IMR-90 (cell line): ENCODE data around the gene MAP2. TPM values are rescaled to one million over a fixed set of nuclear protein-coding genes. Genes with fewer than 3 reads are reported as not detected.

Experiments used
- ATAC-seq: fragments of 200-7000 bp; cut with Tn5 transposase; 2 replicates; pipeline ENCODE4 v1.9.1; 2020; ENCODE audit warnings: low read depth, mild to moderate bottlenecking, moderate library complexity
- BruUV-seq: library from RNA; stranded (reverse); fragments of 400-500 nt; replicated peaks from 2 replicates; lab custom pipeline; 2021; lab: Mats Ljungman, UMichigan
- CTCF ChIA-PET: fragments of 300-600 bp; formaldehyde crosslinking; extraction: SDS; loops from one replicate; lab custom pipeline; 2021; ENCODE audit warnings: antibody characterized with exemption; lab: Yijun Ruan, JAX
- POLR2A ChIA-PET: fragments of 300-600 bp; sonication (Branson Sonifier 250); formaldehyde crosslinking; loops from one replicate; lab custom pipeline; 2022; ENCODE audit warnings: antibody characterized with exemption; ENCODE audit not compliant: unreplicated experiment; lab: Charles Lee
- DNase-seq: peaks from one replicate; pipeline ENCODE4 v3.0.0; 2013
- H2AFZ ChIP-seq: replicated peaks from 2 replicates; pipeline ENCODE3; 2013; ENCODE audit warnings: low read length, mild to moderate bottlenecking; ENCODE audit not compliant: poor library complexity
- H2AK5ac ChIP-seq: 2 replicates; pipeline ENCODE4 v1.6.1; 2013; ENCODE audit warnings: low read depth, low read length, inconsistent platforms
- H2AK9ac ChIP-seq: replicated peaks from 2 replicates; pipeline ENCODE3; 2013; ENCODE audit warnings: mild to moderate bottlenecking, low read depth, low read length, moderate library complexity; ENCODE audit not compliant: poor library complexity
- H2BK120ac ChIP-seq: 2 replicates; pipeline ENCODE4 v1.6.1; 2013; ENCODE audit warnings: low read depth, low read length, inconsistent platforms
- H2BK15ac ChIP-seq: 3 replicates; pipeline ENCODE4 v1.6.1; 2013; ENCODE audit warnings: low read depth, low read length, inconsistent platforms
- H2BK20ac ChIP-seq: 2 replicates; pipeline ENCODE4 v1.6.1; 2013; ENCODE audit warnings: low read depth, mild to moderate bottlenecking, inconsistent platforms, low read length, moderate library complexity
- H2BK5ac ChIP-seq: 2 replicates; pipeline ENCODE4 v1.6.1; 2013; ENCODE audit warnings: mild to moderate bottlenecking, low read depth, low read length, inconsistent platforms; ENCODE audit not compliant: poor library complexity, severe bottlenecking
- H3K14ac ChIP-seq: replicated peaks from 2 replicates; pipeline ENCODE4 v1.6.1; 2013; ENCODE audit warnings: low read depth, low read length, inconsistent platforms
- H3K18ac ChIP-seq: 2 replicates; pipeline ENCODE4 v1.6.1; 2013; ENCODE audit warnings: low read depth, low read length, control low read depth
- H3K23ac ChIP-seq: 2 replicates; pipeline ENCODE4 v1.6.1; 2013; ENCODE audit warnings: low read depth, low read length, inconsistent platforms
- H3K27ac ChIP-seq: 2 replicates; pipeline ENCODE4 v1.5.1; 2013; ENCODE audit warnings: mild to moderate bottlenecking, control low read depth, low read length; ENCODE audit not compliant: insufficient read depth
- H3K27me3 ChIP-seq: 2 replicates; pipeline ENCODE4 v1.6.1; 2013; ENCODE audit warnings: low read length; ENCODE audit not compliant: control insufficient read depth, insufficient read depth
- H3K36me3 ChIP-seq: 2 replicates; pipeline ENCODE4 v1.6.1; 2013; ENCODE audit warnings: low read length, mixed read lengths; ENCODE audit not compliant: control insufficient read depth, insufficient read depth
- H3K4ac ChIP-seq: 2 replicates; pipeline ENCODE4 v1.6.1; 2013; ENCODE audit warnings: low read depth, low read length, inconsistent platforms
- H3K4me1 ChIP-seq: 2 replicates; pipeline ENCODE4 v1.6.1; 2013; ENCODE audit warnings: low read length, mixed read lengths; ENCODE audit not compliant: control insufficient read depth, insufficient read depth
- H3K4me2 ChIP-seq: 2 replicates; pipeline ENCODE4 v1.6.1; 2013; ENCODE audit warnings: low read depth, mild to moderate bottlenecking, control low read depth, low read length, moderate library complexity
- H3K4me3 ChIP-seq: 2 replicates; pipeline ENCODE4 v1.5.1; 2013; ENCODE audit warnings: low read depth, mild to moderate bottlenecking, control low read depth, low read length, moderate library complexity; ENCODE audit not compliant: insufficient read depth
- H3K56ac ChIP-seq: 2 replicates; pipeline ENCODE4 v1.6.1; 2013; ENCODE audit warnings: low read length, inconsistent platforms; ENCODE audit not compliant: insufficient read depth; ENCODE audit errors: extremely low read depth
- H3K79me1 ChIP-seq, 2 experiments: 2 replicates each; pipeline ENCODE4 v1.6.1; 2013; ENCODE audit warnings: low read length in 2 of 2, inconsistent platforms in 1 of 2, low read depth in 1 of 2
- H3K9ac ChIP-seq: 2 replicates; pipeline ENCODE4 v1.6.1; 2013; ENCODE audit warnings: low read depth, low read length, control low read depth
- H3K9me1 ChIP-seq: 2 replicates; pipeline ENCODE4 v1.6.1; 2013; ENCODE audit warnings: low read length, inconsistent platforms; ENCODE audit not compliant: insufficient read depth
- H3K9me3 ChIP-seq: 2 replicates; pipeline ENCODE4 v1.6.1; 2013; ENCODE audit warnings: low read length; ENCODE audit not compliant: control insufficient read depth, insufficient read depth
- H4K20me1 ChIP-seq: 2 replicates; pipeline ENCODE4 v1.6.1; 2013; ENCODE audit warnings: low read length, inconsistent platforms; ENCODE audit not compliant: insufficient read depth
- H4K5ac ChIP-seq: 2 replicates; pipeline ENCODE4 v1.6.1; 2013; ENCODE audit warnings: mild to moderate bottlenecking, low read depth, low read length, control low read depth
- H4K8ac ChIP-seq, 2 experiments: 2 replicates each; pipeline ENCODE4 v1.6.1; 2013; ENCODE audit warnings: low read depth in 2 of 2, low read length in 2 of 2, control low read depth in 1 of 2, inconsistent platforms in 1 of 2
- H4K91ac ChIP-seq: 2 replicates; pipeline ENCODE4 v1.6.1; 2013; ENCODE audit warnings: low read depth, low read length, inconsistent platforms; ENCODE audit not compliant: insufficient read depth
- CHD1 ChIP-seq: IDR thresholded peaks from 2 replicates; pipeline ENCODE4 v1.6.1; 2012; ENCODE audit warnings: low read depth, low read length, improper control_type of control experiment
- FOS ChIP-seq: fragments of 150-350 bp; IDR thresholded peaks from 2 replicates; pipeline ENCODE4 v1.6.1; 2016; ENCODE audit warnings: low read depth, low read length
- MAFK ChIP-seq: IDR thresholded peaks from 2 replicates; pipeline ENCODE4 v1.6.1; 2012; ENCODE audit warnings: low read depth, low read length, improper control_type of control experiment
- MAZ ChIP-seq: IDR thresholded peaks from 2 replicates; pipeline ENCODE4 v1.6.1; 2012; ENCODE audit warnings: low read depth, mild to moderate bottlenecking, low read length, improper control_type of control experiment, moderate library complexity, borderline replicate concordance
- MXI1 ChIP-seq: IDR thresholded peaks from 2 replicates; pipeline ENCODE4 v1.6.1; 2012; ENCODE audit warnings: low read depth, mild to moderate bottlenecking, low read length, moderate library complexity, borderline replicate concordance
- NFE2L2 ChIP-seq: fragments of 150-350 bp; IDR thresholded peaks from 2 replicates; pipeline ENCODE4 v1.6.1; 2016; ENCODE audit warnings: low read depth, mild to moderate bottlenecking, low read length
- POLR2A ChIP-seq: IDR thresholded peaks from 2 replicates; pipeline ENCODE4 v1.6.1; 2012; ENCODE audit warnings: mild to moderate bottlenecking, low read depth, low read length
- RFX5 ChIP-seq: IDR thresholded peaks from 2 replicates; pipeline ENCODE4 v1.8.0; 2012; ENCODE audit warnings: low read depth, mild to moderate bottlenecking, low read length, moderate library complexity
- dilution Hi-C: fragments of 300-500 bp; cut with HindIII; formaldehyde crosslinking; loops from one replicate; pipeline ENCODE4 v1.14.3; 2018; ENCODE audit warnings: low sequenced_read_pairs; ENCODE audit not compliant: unreplicated experiment
- in situ Hi-C: fragments of 300-500 bp; cut with MboI; formaldehyde crosslinking; loops from 3 replicates; pipeline ENCODE4 v1.14.3; 2019; ENCODE audit warnings: low sequenced_read_pairs, inconsistent platforms, mixed read lengths
- intact Hi-C: fragments of 100-400 bp; cut with micrococcal nuclease; formaldehyde crosslinking; loops from 2 replicates; pipeline ENCODE4 v1.10.0; 2022
- polyA plus RNA-seq, 3 experiments: library from polyadenylated mRNA; depleted of rRNA; stranded (reverse); fragments of >200 nt; gene quantifications; 2 replicates each; pipeline ENCODE4 v1.2.3, GENCODE V29; 2012; ENCODE audit warnings: low replicate concordance in 1 of 3
- total RNA-seq: library from RNA; depleted of rRNA; stranded (reverse); fragments of >200 nt; gene quantifications from 2 replicates; pipeline ENCODE4 v1.2.3, GENCODE V29; 2012

MAP2 gene
- total and polyA plus RNA-seq, 2 of the 4 experiments (the other 2 are of a cell fraction): 0.29 to 0.36 TPM

GRCh38 chr2:209382775-209383174 is 41.1 kb upstream of the MAP2 start:
- no peak overlapping the region for H3K27ac ChIP-seq
- H3K9ac ChIP-seq: no peak overlapping the region
- TF ChIP-seq MAFK: no peak
- TF ChIP-seq MXI1: no peak
- no peak for TF ChIP-seq RFX5
- TF ChIP-seq FOS: no peak
- TF ChIP-seq CHD1: no peak
- TF ChIP-seq POLR2A: no peak
- TF ChIP-seq MAZ: no peak
- TF ChIP-seq NFE2L2: no peak
- in situ Hi-C loops (no loop called here), intact Hi-C loops (no loop called here), dilution Hi-C loops (no loop called here)
- no peaks in the 10 kb centered on the region for H3K27me3 ChIP-seq
- no peak overlapping the region for H2AK9ac ChIP-seq
- H4K91ac ChIP-seq: no peak overlapping the region
- ATAC-seq (no peak), DNase-seq (no peak)
- ChIA-PET POLR2A (no interaction called here), CTCF (no interaction called here)
- no peaks in the 10 kb centered on the region for H3K4me1 ChIP-seq
- H3K4ac ChIP-seq: no peak overlapping the region
- no peak overlapping the region for H2AFZ ChIP-seq
- no peaks in the 10 kb centered on the region for H4K20me1 ChIP-seq
- no peak overlapping the region for H3K14ac ChIP-seq
- H3K23ac ChIP-seq: no peak overlapping the region
- H3K18ac ChIP-seq: no peak overlapping the region
- H3K36me3 ChIP-seq: no peaks in the 10 kb centered on the region
- H3K4me2 ChIP-seq: no peak overlapping the region
- no peak overlapping the region for H2BK5ac ChIP-seq
- H3K9me3 ChIP-seq: no peaks in the 10 kb centered on the region; the same call in 1 of the 2 replicates
- no peak overlapping the region for H2BK15ac ChIP-seq
- no peaks in the 10 kb centered on the region for H3K79me1 ChIP-seq
- no TSS peak for BruUV-seq
- H3K56ac ChIP-seq: no peak overlapping the region
- no peak overlapping the region for H4K8ac ChIP-seq
- no peak overlapping the region for H2BK20ac ChIP-seq
- no peak overlapping the region for H3K4me3 ChIP-seq
- H4K5ac ChIP-seq: no peak overlapping the region
- no peak overlapping the region for H2AK5ac ChIP-seq
- H3K9me1 ChIP-seq: no peaks in the 10 kb centered on the region
- no peak overlapping the region for H2BK120ac ChIP-seq
